NT2/D1 (cell line): ENCODE measurements around the gene RSU1.

Experiments used
- DNase-seq: peaks from one replicate; pipeline ENCODE4 v3.0.0-alpha.2; 2011; ENCODE audit warnings: low read depth, low spot score
- H3K27me3 ChIP-seq: 2 replicates; pipeline ENCODE4 v1.6.0; 2011; ENCODE audit warnings: mild to moderate bottlenecking; ENCODE audit not compliant: insufficient read length, insufficient read depth
- H3K36me3 ChIP-seq: 2 replicates; pipeline ENCODE4 v1.6.1; 2011; ENCODE audit warnings: mild to moderate bottlenecking, low read length, mixed read lengths; ENCODE audit not compliant: insufficient read depth, insufficient read length
- H3K4me1 ChIP-seq: 2 replicates; pipeline ENCODE4 v1.5.1; 2011; ENCODE audit not compliant: insufficient read depth, insufficient read length
- H3K4me3 ChIP-seq: 2 replicates; pipeline ENCODE4 v1.5.1; 2011; ENCODE audit warnings: low read depth; ENCODE audit not compliant: insufficient read length
- H3K9ac ChIP-seq: 2 replicates; pipeline ENCODE4 v1.6.0; 2011; ENCODE audit warnings: low read depth; ENCODE audit not compliant: insufficient read length
- H3K9me3 ChIP-seq: 2 replicates; pipeline ENCODE4 v1.5.1; 2011; ENCODE audit warnings: mild to moderate bottlenecking, low read length; ENCODE audit not compliant: insufficient read depth
- SUZ12 ChIP-seq: IDR thresholded peaks from 2 replicates; pipeline ENCODE4 v1.6.1; 2011; ENCODE audit not compliant: insufficient read length, insufficient read depth; ENCODE audit errors: extremely low read depth
- YY1 ChIP-seq: IDR thresholded peaks from 2 replicates; pipeline ENCODE4 v1.6.1; 2011; ENCODE audit not compliant: insufficient read length, insufficient read depth
- ZNF274 ChIP-seq: IDR thresholded peaks from 2 replicates; pipeline ENCODE4 v1.6.1; 2011; ENCODE audit warnings: mild to moderate bottlenecking, low read depth, low read length

The RSU1 gene

DNA sequence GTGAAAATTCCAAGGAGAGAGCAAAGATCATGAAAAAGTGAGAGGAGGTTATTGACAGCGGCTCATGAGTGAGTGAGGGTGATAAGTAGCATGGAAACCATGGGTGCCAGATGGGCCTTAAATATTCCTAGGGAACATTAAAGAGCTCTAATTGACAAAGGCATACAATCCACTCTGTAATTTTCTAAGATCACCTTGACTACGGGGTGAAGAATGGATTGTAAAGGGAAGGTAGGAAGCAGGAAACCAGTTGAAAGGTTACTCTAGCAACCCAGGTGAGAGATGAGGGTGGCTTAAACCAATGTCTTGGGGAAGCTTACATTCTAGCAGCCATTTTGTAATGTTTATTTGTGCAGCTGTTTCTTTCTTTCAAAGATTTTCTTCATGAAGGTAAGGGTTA lies 75.7 kb downstream of the RSU1 start:
- H3K36me3 ChIP-seq = peaks cover 8% of the 10 kb centered on the region
- DNase-seq = no peak
- H3K4me3 ChIP-seq = no peak overlapping the region
- TF ChIP-seq SUZ12 (no peak), YY1 (no peak), ZNF274 (no peak)
- H3K9ac ChIP-seq = no peak overlapping the region
- H3K9me3 ChIP-seq = no peaks in the 10 kb centered on the region
- no peaks in the 10 kb centered on the region for H3K4me1 ChIP-seq
- H3K27me3 ChIP-seq = no peaks in the 10 kb centered on the region

GRCh38 chr10:16737420-16737819 lies 79.8 kb downstream of the RSU1 start:
- H3K9me3 ChIP-seq = no peaks in the 10 kb centered on the region
- no peak for TF ChIP-seq SUZ12

GRCh38 chr10:16735671-16736070 lies 81.6 kb downstream of the RSU1 start:
- Histone ChIP-seq H3K9ac (no peak overlapping the region), H3K4me3 (no peak overlapping the region), H3K36me3 (peaks cover 2% of the 10 kb centered on the region), H3K4me1 (no peaks in the 10 kb centered on the region), H3K9me3 (no peaks in the 10 kb centered on the region), H3K27me3 (no peaks in the 10 kb centered on the region)
- TF ChIP-seq SUZ12 = no peak
- no peak for TF ChIP-seq YY1
- no peak for TF ChIP-seq ZNF274
- no peak for DNase-seq

More at GRCh38 chr10:16737420-16737819, 79.8 kb downstream of the RSU1 start:
- no peaks in the 10 kb centered on the region for H3K27me3 ChIP-seq
- no peaks in the 10 kb centered on the region for H3K4me1 ChIP-seq
- H3K4me3 ChIP-seq = no peak overlapping the region
- DNase-seq = no peak
- no peak overlapping the region for H3K9ac ChIP-seq
- no peaks in the 10 kb centered on the region for H3K36me3 ChIP-seq

DNA sequence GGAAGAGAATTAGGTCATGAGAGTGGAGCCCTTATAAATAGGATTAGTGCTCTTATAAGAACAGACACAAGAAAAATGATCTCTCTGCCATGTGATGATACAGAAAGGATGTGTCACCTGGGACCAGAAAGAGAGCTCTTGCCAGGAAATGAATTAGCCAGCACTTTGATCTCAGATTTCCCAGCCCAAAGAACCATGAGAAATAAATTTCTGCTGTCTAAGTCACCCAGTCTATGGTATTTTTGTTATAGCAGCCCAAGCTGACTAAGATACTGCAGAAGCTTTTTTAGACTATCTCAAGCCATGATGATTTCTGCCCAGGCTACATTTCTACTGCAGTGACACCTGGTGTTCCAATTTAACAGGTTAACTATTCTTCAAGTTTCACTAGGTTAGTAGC lies 84.8 kb downstream of the RSU1 start:
- Histone ChIP-seq H3K4me1 (no peaks in the 10 kb centered on the region), H3K27me3 (no peaks in the 10 kb centered on the region), H3K9me3 (no peaks in the 10 kb centered on the region), H3K4me3 (no peak overlapping the region), H3K9ac (no peak overlapping the region), H3K36me3 (peaks cover 9% of the 10 kb centered on the region)
- no peak for DNase-seq
- TF ChIP-seq SUZ12 (no peak), YY1 (no peak), ZNF274 (no peak)

DNA sequence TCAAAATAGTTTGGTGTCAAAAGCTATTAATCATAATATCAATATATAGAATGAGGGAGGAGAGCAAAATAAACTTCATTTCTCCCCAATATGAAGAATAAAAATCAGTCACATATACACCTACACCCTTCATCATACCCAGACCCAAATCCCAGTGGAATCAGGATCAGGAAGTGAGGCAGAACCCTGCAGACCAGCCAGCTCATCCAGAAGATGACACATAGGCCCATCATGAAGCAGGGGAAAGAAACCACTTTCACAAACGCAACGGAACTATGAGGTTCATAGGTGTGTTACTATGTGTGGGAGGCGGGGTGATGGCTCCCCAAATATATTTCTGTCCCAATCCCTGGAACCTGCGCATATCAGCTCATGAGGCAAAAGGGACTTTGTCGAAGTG lies 89.0 kb downstream of the RSU1 start:
- no peak for DNase-seq
- Histone ChIP-seq H3K4me3 (no peak overlapping the region), H3K9ac (no peak overlapping the region)

DNA sequence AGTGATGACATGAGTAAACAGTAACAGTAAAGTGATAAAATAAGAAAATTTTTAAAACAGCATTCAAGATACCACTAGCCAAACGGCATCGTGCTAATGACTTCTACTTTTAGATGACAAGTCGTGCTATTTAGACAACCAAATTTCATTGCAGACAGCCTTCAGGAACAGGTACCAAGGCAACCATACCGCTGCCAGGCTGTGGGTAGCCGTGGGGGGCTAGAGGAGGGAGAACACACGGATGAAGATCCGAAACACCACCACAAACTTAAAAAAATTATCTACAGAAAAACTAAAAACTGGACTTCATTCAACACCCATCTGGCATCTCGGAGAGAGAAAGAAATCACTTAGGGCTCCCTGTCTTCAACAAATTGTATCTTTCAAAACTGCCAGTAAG lies 89.6 kb downstream of the RSU1 start:
- Histone ChIP-seq H3K36me3 (peaks cover 11% of the 10 kb centered on the region), H3K9ac (no peak overlapping the region), H3K9me3 (no peaks in the 10 kb centered on the region), H3K4me1 (no peaks in the 10 kb centered on the region), H3K27me3 (no peaks in the 10 kb centered on the region), H3K4me3 (no peak overlapping the region)
- TF ChIP-seq SUZ12 (no peak), ZNF274 (no peak), YY1 (no peak)
- no peak for DNase-seq

More for the DNA sequence above, 89.0 kb downstream of the RSU1 start:
- Histone ChIP-seq H3K4me1 (no peaks in the 10 kb centered on the region), H3K27me3 (no peaks in the 10 kb centered on the region), H3K9me3 (no peaks in the 10 kb centered on the region), H3K36me3 (peaks cover 11% of the 10 kb centered on the region)
- no peak for TF ChIP-seq ZNF274
- no peak for TF ChIP-seq SUZ12
- TF ChIP-seq YY1 = no peak

DNA sequence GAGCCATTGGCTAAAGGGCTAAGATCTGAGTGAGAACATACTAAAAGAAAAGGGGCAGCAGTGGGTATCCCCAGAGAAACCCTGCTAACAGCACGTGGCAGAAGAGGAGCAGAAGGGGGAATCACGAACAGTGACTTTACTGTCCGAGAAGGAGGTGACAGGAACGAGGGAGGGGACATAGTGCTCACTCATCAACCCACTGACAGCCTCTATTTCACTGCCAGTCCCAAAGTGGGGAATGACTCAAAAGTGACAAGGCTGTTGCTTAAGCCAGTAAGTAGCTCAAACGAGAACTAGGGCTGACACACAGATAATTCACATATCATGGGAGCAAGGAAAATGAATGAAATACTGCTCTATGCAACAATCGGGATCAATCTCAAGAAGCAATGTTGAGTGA lies 92.7 kb downstream of the RSU1 start:
- Histone ChIP-seq H3K36me3 (peaks cover 7% of the 10 kb centered on the region), H3K9ac (no peak overlapping the region), H3K4me3 (no peak overlapping the region), H3K4me1 (no peaks in the 10 kb centered on the region), H3K9me3 (no peaks in the 10 kb centered on the region), H3K27me3 (no peaks in the 10 kb centered on the region)
- DNase-seq = no peak
- no peak for TF ChIP-seq ZNF274
- no peak for TF ChIP-seq SUZ12
- no peak for TF ChIP-seq YY1

- Histone ChIP-seq H3K4me3 (no peak overlapping the region), H3K4me1 (no peaks in the 10 kb centered on the region), H3K36me3 (no peaks in the 10 kb centered on the region), H3K9me3 (no peaks in the 10 kb centered on the region), H3K9ac (no peak overlapping the region), H3K27me3 (no peaks in the 10 kb centered on the region)
- no peak for DNase-seq
- no peak for TF ChIP-seq SUZ12
- no peak for TF ChIP-seq YY1
- no peak for TF ChIP-seq ZNF274
Measured at GRCh38 chr10:16720812-16721211, 96.4 kb downstream of the RSU1 start.
